Endothelial cell of umbilical vein (primary cell): ENCODE results near the gene FREM3. TPM values are rescaled to one million over a fixed set of nuclear protein-coding genes. Genes with fewer than 3 reads are reported as not detected.

Experiments used
- BruUV-seq: library from RNA; stranded (reverse); fragments of 400-500 nt; replicated peaks from 2 replicates; lab custom pipeline; 2021; lab: Mats Ljungman, UMichigan
- CTCF ChIA-PET: fragments of 300-600, 350-600 bp; sonication (Branson Sonifier 250); formaldehyde crosslinking; loops from one replicate; lab custom pipeline; 2021; ENCODE audit warnings: antibody characterized with exemption, inconsistent platforms; lab: Charles Lee
- POLR2A ChIA-PET: fragments of 300-600, 350-600 bp; sonication (Branson Sonifier 250); formaldehyde crosslinking; loops from one replicate; lab custom pipeline; 2021; ENCODE audit warnings: antibody characterized with exemption, inconsistent platforms; lab: Charles Lee
- DNase-seq: peaks from one replicate; pipeline ENCODE4 v3.0.0-alpha.2; 2011; ENCODE audit warnings: low read depth, low spot score
- FAIRE-seq: peaks from 2 replicates; lab custom pipeline; 2011; peaks lifted over from hg19 to GRCh38; lab: Jason Lieb, UNC
- H2AFZ ChIP-seq: 2 replicates; pipeline ENCODE4 v1.6.0; 2012; ENCODE audit warnings: low read depth, low read length, control low read depth, inconsistent platforms
- H3K27ac ChIP-seq: 2 replicates; pipeline ENCODE4 v1.5.1; 2011; ENCODE audit warnings: low read depth, mild to moderate bottlenecking, control low read depth, low read length, moderate library complexity; ENCODE audit not compliant: insufficient read depth
- H3K27me3 ChIP-seq, 2 experiments: 2 replicates each; pipeline versions ENCODE4 v1.6.0 to v1.6.1; 2011; ENCODE audit warnings: low read length in 2 of 2, mixed read lengths in 1 of 2; ENCODE audit not compliant: control insufficient read depth in 2 of 2, insufficient read depth in 2 of 2
- H3K36me3 ChIP-seq, 2 experiments: 2 replicates in 1 of 2; 3 replicates in 1 of 2; pipeline ENCODE4 v1.5.1; 2011; ENCODE audit warnings: low read length in 2 of 2, mild to moderate bottlenecking in 1 of 2, moderate library complexity in 1 of 2; ENCODE audit not compliant: control insufficient read depth in 2 of 2, insufficient read depth in 2 of 2; ENCODE audit errors: extremely low read depth in 1 of 2
- H3K4me1 ChIP-seq: 3 replicates; pipeline ENCODE4 v1.5.1; 2011; ENCODE audit warnings: mild to moderate bottlenecking, low read length; ENCODE audit not compliant: control insufficient read depth, insufficient read depth; ENCODE audit errors: extremely low read depth
- H3K4me2 ChIP-seq: 2 replicates; pipeline ENCODE4 v1.6.1; 2011; ENCODE audit warnings: low read length, control low read depth, mixed read lengths; ENCODE audit not compliant: insufficient read depth
- H3K4me3 ChIP-seq, 3 experiments: fragments of 200-600 bp in 1 of 3; sonication (generic), shearing (Covaris generic) in 1 of 3; replicated peaks in 1 of 3; 2 replicates each; pipeline ENCODE4 v1.5.1; 2011 to 2016; ENCODE audit warnings: control low read depth in 3 of 3, low read length in 3 of 3, mild to moderate bottlenecking in 2 of 3, inconsistent platforms in 1 of 3, low read depth in 1 of 3, moderate library complexity in 1 of 3; ENCODE audit not compliant: insufficient read depth in 1 of 3
- H3K79me2 ChIP-seq: 2 replicates; pipeline ENCODE4 v1.6.0; 2012; ENCODE audit warnings: low read length, inconsistent platforms; ENCODE audit not compliant: control insufficient read depth, insufficient read depth
- H3K9ac ChIP-seq: replicated peaks from 2 replicates; pipeline ENCODE3; 2011; ENCODE audit warnings: low read length, control low read depth; ENCODE audit not compliant: insufficient read depth; ENCODE audit errors: extremely low read depth
- H3K9me1 ChIP-seq: replicated peaks from 3 replicates; pipeline ENCODE4 v1.6.0; 2011; ENCODE audit warnings: mild to moderate bottlenecking, low read length; ENCODE audit not compliant: control insufficient read depth, insufficient read depth; ENCODE audit errors: extremely low read depth
- H3K9me3 ChIP-seq: replicated peaks from 2 replicates; pipeline ENCODE4 v1.5.1; 2012; ENCODE audit warnings: low read length, inconsistent platforms; ENCODE audit not compliant: control insufficient read depth, insufficient read depth
- H4K20me1 ChIP-seq: replicated peaks from 2 replicates; pipeline ENCODE3; 2011; ENCODE audit warnings: mild to moderate bottlenecking, low read length; ENCODE audit not compliant: control insufficient read depth, insufficient read depth; ENCODE audit errors: extremely low read depth
- JUN ChIP-seq: IDR thresholded peaks from 2 replicates; pipeline ENCODE4 v1.6.1; 2011; ENCODE audit warnings: borderline replicate concordance, low read depth; ENCODE audit not compliant: insufficient read length, insufficient read depth
- MYC ChIP-seq: IDR thresholded peaks from one replicate; pipeline ENCODE4 v1.6.1; 2011; ENCODE audit warnings: mild to moderate bottlenecking, low read depth, low read length
- POLR2A ChIP-seq: IDR thresholded peaks from 2 replicates; pipeline ENCODE4 v1.6.1; 2012; ENCODE audit warnings: low read depth, mild to moderate bottlenecking, control low read depth, low read length
- POLR2AphosphoS5 ChIP-seq: IDR thresholded peaks from 2 replicates; pipeline ENCODE4 v1.6.1; 2012; ENCODE audit warnings: low read depth, mild to moderate bottlenecking, control low read depth, low read length, moderate library complexity; ENCODE audit not compliant: insufficient read depth
- dilution Hi-C: fragments of 300-500 bp; cut with MboI; formaldehyde crosslinking; loops from one replicate; pipeline ENCODE4 v1.15.0; 2019; ENCODE audit warnings: low sequenced_read_pairs; ENCODE audit not compliant: extremely low pct_ligation_motif_present
- intact Hi-C: fragments of 100-400 bp; cut with micrococcal nuclease; formaldehyde crosslinking; loops from one replicate; pipeline ENCODE4 v1.10.0; 2022
- polyA plus RNA-seq, 4 experiments: library from polyadenylated mRNA; depleted of rRNA in 3 of 4; stranded (reverse) in 3 of 4; unstranded in 1 of 4; fragments of >200 nt; gene quantifications; 2 replicates each; pipeline versions ENCODE4 v1.2.1 to v1.2.3, GENCODE V29; 2011 to 2012; ENCODE audit warnings: missing spikeins in 1 of 4
- total RNA-seq: library from RNA; stranded (reverse); gene quantifications from 2 replicates; pipeline ENCODE4 v1.2.3, GENCODE V29; 2021
- TF ChIP-seq, protein P1 (sequence below): IDR thresholded peaks from 2 replicates; pipeline ENCODE4 v1.6.1; 2011; ENCODE audit not compliant: insufficient read depth, insufficient read length
- TF ChIP-seq, protein P2 (sequence below), 2 donors: IDR thresholded peaks; 1 replicate in 1 of 2; 2 replicates in 1 of 2; pipeline ENCODE4 v1.5.1; 2011; ENCODE audit warnings: low read length in 2 of 2, mild to moderate bottlenecking in 2 of 2, moderate library complexity in 2 of 2, control low read depth in 1 of 2, inconsistent platforms in 1 of 2, low read depth in 1 of 2; ENCODE audit not compliant: insufficient read depth in 1 of 2; ENCODE audit errors: extremely low read depth in 1 of 2

The FREM3 gene
- total and polyA plus RNA-seq, 2 donors (not counting 3 experiments of a cell fraction or from before 2014, with no cell fraction given): 0.04 to 0.08 TPM

DNA sequence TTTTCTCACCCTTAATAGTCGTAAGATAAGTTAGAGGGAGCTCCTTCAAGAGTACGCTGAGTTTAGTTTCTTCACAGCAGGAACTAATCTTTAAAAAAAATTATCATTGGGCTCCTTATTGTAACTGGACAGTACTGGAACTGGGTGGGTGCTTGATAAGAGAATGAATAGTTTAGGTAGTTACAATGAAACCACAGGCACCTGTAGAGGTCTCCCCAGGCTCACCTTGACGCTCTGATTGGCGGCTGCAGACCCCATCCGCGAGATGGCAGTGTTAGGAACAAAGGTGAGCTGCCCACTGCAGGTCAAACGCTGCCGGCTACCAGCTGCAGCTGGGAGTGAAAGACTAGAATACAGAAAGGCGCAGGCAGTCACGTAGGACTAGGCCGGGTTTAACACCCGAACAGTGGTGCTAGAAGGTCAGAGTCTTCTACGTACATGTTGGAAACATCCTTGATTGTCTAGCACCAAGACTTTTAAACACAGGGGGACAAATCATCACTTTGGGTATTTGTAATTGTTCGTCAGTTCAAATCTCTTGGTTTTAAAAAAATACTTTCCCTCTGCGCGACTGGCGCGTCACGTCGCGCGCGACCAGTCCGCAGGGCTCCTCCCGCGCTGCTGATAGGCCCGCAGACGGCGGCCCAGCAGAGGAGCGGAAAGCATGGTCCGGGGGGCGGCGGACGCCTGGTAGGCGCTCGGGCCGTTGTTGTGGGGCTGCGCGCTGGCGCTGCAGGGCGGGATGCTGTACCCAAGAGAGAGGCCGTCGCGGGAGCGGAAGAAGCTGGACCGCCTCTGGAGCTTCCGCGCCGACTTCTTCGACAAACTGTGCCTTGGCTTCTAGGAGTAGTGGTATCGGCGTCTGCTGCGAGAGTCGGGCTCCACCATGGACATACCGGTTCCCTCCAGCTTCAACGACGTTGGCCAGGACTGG is 141.4 kb downstream of the FREM3 start:
- intact Hi-C loops: loop anchor here (1.0 to 5.0 kb wide), 5 partner anchors 163 to 584 kb away; no protein-coding TSS in a partner anchor
- DNase-seq (peak; percentile 85), FAIRE-seq (peak; percentile 81)
- dilution Hi-C loops: no loop called here
- no TSS peak for BruUV-seq
- Histone ChIP-seq H3K27ac (peak overlapping the region; percentile 25), H3K4me2 (peak overlapping the region; percentile 89), H3K27me3 (no peaks in the 10 kb centered on the region), H3K9me3 (no peaks in the 10 kb centered on the region), H3K4me1 (peaks cover 4% of the 10 kb centered on the region), H4K20me1 (no peaks in the 10 kb centered on the region), H2AFZ (peak overlapping the region; percentile 87), H3K4me3 (peak overlapping the region; percentile 39 to 70 (median 43)), H3K36me3 (peaks cover 2 to 4% of the 10 kb centered on the region in 2 experiments), H3K9me1 (no peaks in the 10 kb centered on the region), H3K9ac (peak overlapping the region; percentile 77), H3K79me2 (no peaks in the 10 kb centered on the region)
- TF ChIP-seq, protein P1, sequence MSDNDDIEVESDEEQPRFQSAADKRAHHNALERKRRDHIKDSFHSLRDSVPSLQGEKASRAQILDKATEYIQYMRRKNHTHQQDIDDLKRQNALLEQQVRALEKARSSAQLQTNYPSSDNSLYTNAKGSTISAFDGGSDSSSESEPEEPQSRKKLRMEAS: no peak
- TF ChIP-seq POLR2A: peak; percentile 42
- TF ChIP-seq, protein P2, sequence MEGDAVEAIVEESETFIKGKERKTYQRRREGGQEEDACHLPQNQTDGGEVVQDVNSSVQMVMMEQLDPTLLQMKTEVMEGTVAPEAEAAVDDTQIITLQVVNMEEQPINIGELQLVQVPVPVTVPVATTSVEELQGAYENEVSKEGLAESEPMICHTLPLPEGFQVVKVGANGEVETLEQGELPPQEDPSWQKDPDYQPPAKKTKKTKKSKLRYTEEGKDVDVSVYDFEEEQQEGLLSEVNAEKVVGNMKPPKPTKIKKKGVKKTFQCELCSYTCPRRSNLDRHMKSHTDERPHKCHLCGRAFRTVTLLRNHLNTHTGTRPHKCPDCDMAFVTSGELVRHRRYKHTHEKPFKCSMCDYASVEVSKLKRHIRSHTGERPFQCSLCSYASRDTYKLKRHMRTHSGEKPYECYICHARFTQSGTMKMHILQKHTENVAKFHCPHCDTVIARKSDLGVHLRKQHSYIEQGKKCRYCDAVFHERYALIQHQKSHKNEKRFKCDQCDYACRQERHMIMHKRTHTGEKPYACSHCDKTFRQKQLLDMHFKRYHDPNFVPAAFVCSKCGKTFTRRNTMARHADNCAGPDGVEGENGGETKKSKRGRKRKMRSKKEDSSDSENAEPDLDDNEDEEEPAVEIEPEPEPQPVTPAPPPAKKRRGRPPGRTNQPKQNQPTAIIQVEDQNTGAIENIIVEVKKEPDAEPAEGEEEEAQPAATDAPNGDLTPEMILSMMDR (IDR thresholded peaks at IDR 0.05; ENCODE audit: extremely low read depth in 1 of 2, insufficient read depth in 1 of 2, low read depth in 1 of 2, low read length in 2 of 2): peak; percentile 47 to 69
- no peak for TF ChIP-seq JUN
- TF ChIP-seq MYC: no peak
- TF ChIP-seq POLR2AphosphoS5: no peak
- POLR2A ChIA-PET: no interaction called here
- CTCF ChIA-PET: interaction anchor here (0.5 to 3.4 kb wide), 13 partner anchors 10 to 422 kb away, joined by 3 to 30 read pairs (median 4); no protein-coding TSS in a partner anchor
